GM08714 (cell line): ENCODE data around the gene TOE1.

Experiments used
- H3K4me3 ChIP-seq: fragments of 200-500 bp; sonication (Bioruptor generic); 2 replicates; pipeline ENCODE4 v1.5.1; 2014; ENCODE audit warnings: mild to moderate bottlenecking, low read length, inconsistent platforms
- ZNF274 ChIP-seq: IDR thresholded peaks from 2 replicates; pipeline ENCODE4 v1.6.1; 2012; ENCODE audit warnings: mild to moderate bottlenecking, low read depth, low read length

TOE1 gene

DNA sequence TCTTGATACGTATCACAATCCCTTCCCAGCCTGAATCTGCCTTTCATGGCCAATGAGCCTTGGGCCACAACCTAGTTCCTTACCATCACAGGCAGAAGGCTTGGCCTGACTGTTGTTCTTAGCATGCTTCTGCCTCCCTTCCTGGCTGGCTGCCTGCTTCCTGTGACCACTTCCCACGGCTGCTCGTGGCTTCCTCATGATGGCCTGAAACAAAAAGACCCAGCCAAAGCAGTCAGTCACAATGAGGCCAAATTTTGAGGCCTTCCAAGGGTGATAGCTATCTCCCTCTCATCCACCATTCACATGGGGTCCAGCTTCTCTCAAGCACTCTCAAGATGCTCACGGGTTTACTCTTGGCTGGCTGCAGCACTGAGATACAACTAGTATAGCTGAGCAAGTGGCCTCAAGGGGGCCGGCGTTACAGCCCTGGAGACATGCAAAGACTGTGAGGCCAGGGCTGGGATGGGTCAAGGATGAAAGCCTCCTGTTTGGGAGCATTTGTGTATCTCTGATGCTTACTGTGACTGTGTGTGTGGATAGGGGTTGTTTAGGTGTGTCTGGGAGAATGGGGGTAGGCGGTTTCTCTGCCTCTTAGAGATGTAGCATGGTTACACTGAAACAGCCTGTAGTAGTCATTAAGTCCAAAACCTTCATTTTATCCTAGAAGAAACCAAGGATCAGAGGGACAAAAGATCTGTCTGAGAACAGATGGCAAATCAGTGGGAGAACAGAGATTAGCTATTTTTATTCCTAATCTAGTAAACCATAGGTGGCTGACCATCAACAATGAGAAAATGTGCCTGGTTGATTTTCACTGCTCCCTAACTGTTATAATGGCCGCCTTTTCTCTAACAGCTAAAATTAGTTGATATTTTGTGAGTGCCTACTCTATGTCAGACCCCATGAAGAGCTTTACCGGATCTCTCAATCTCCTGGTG, 5.4 kb upstream of the TOE1 start:
- TF ChIP-seq ZNF274 = no peak

DNA sequence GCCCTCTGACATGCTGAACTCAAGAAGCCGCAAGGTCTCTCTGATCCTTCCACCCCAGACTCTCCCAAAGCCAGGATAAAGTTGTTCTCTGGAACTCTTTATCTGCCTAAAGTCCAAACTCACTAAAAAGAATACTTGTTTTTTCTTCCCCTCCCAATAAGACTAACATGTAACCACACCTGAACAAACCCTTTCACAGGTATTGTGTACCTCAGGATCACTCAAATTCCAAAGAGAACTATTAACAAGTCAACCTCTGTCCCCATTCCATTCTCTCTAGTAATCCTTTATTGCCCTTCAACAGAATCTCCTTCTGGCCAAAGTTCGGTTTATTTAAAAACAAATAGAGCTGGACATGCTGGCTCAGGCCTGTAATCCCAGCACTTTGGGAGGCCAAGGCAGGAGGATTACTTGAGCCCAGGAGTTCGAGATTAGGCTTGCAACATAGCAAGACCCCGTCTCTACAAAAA, 4.1 kb upstream of the TOE1 start:
- TF ChIP-seq ZNF274 = no peak

More for the DNA sequence above, 5.4 kb upstream of the TOE1 start:
- no peak overlapping the region for H3K4me3 ChIP-seq

DNA sequence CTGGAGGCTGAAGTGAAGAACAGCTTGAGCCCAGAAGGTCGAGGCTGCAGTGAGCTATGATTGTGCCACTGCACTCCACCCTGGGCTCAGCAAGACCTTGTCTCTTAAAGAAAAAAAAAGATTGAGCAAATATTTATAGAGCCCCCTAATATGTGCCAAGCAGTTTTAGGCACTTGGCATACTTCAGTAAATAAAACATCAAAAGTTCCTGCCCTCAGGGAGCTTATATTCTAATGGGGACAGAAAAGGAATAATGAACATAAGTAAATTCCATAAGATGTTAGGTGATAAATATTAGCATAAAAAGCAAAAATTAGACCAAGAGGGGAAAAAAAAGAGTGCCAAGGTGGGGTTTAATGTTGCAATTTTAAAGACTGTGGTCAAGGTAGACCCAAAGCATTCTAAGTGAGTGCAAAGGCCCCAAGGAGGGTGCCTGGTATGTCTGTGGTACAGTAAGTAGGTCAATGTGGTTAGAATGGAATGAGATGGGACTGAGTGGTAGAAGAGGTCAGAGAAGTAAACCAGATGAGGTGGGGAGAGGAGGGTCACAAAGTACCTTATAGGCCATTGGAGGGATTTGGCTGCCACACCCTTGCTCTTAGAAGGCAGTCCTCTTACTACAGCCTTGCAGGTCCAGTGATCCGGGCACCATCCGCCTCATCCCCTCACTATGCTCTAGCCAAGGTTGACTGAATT, 2.2 kb upstream of the TOE1 start:
- no peak for TF ChIP-seq ZNF274
- no peak overlapping the region for H3K4me3 ChIP-seq

More for the DNA sequence above, 4.1 kb upstream of the TOE1 start:
- no peak overlapping the region for H3K4me3 ChIP-seq

DNA sequence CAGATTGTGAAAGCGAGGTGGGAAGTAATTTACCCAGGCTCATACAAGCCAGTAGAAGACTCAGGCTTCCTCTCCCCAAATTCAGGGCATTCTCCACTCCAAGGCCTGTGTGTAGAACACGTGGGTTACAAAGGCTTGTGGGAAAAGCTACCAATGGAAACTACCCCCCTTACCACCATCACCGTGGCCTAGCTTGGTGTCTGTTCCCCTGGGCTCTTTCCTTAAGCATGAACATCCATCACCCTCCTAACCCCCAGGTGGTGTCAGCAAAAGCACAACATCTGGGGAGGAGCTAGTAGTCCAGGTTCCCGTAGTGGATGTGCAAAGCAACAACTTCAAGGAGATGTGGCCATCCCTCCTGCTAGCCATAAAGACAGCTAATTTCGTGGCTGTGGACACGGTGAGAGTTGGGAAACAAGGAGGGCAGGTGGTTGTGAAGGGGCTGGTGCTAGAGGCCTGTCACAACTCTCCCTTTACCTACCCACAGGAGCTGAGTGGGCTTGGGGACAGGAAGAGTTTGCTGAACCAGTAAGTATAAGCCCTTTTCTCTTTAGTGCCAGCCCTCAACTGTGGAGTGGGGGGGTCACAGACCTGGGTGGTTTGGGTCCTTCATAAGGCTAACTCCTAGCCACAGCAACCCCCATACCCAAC, 971 bp downstream of the TOE1 start:
- no peak for TF ChIP-seq ZNF274
- peak overlapping the region; percentile 96 for H3K4me3 ChIP-seq

DNA sequence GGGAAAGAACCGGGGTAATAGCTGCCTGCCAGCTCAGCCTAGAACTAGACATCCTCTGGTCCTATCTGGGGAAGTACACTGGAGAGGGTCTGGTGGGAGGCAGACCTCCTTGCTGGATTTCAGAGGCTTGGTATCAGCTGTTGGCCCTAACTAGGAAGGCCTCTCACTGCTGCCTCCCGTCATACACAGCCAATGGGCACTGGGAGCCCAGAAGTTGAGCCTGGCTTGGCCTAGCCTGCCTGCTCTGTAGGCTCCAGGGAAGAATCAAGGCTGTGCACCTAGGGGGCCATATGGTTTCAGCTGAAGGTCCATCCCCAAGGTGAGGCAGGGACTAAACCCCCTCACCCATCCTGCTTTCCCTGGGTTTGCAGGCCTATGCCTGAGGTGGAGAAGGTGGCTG, 4.5 kb downstream of the TOE1 start:
- TF ChIP-seq ZNF274 = no peak
- H3K4me3 ChIP-seq = no peak overlapping the region

DNA sequence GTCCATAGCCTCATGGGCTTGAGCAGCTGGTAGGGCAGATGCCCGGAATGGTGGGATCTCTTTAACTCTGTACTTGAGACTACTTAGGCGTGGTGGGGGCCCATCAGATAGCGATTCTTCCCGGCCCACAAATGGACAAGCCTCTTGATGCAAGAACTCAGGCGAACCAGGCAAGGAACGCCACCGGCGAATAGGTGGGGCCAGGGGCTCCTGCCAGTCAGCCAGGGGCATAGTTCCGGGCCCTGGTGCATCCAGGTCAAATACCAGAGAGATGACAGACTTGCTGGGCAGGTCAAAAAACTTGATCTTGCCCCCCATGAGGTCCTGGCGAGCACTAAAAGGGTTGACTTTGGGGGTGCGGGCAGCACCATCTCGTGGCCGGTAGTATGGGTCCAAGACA, 5.0 kb downstream of the TOE1 start:
- no peak for TF ChIP-seq ZNF274
- no peak overlapping the region for H3K4me3 ChIP-seq

DNA sequence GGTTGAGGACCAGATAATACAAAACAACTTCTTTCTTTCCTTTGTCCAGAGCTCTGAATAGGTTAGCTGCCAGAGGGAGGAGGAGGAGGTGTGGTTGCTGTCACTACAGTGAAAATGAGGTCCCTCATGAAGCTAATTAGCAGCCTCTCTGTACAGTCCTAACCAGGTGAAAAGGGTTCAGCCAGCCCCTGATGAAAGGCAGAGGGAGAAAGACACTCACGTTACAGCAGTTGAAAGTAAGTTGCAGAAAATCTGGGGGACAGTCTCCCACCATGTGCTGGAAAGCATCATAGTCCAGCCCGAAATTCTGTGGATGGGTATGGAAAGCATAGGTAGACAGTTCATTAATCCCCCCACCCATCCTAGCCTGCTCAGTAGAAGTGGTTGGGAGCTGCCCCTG, 6.5 kb downstream of the TOE1 start:
- TF ChIP-seq ZNF274 = no peak

DNA sequence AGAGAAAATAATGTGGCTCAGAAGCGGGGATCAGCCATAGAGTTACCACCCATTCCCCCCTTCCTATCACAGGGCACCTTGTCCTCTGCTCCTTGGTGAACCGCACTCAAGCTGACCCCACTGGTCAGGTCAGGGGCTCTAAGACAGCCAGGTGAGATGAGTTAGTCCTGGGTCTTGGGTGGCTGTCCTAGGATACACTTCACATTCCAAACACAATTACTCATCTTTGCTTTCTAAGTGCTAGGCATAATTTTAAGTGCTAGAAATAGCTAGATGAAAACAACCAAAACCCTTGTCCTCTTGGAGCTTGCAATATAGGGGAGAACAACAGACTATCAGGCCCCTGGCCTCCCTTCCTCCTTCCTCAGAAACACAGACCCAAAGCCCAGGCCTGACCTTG, 8.1 kb downstream of the TOE1 start:
- no peak for TF ChIP-seq ZNF274
- H3K4me3 ChIP-seq = no peak overlapping the region

More for the DNA sequence above, 6.5 kb downstream of the TOE1 start:
- H3K4me3 ChIP-seq = no peak overlapping the region

DNA sequence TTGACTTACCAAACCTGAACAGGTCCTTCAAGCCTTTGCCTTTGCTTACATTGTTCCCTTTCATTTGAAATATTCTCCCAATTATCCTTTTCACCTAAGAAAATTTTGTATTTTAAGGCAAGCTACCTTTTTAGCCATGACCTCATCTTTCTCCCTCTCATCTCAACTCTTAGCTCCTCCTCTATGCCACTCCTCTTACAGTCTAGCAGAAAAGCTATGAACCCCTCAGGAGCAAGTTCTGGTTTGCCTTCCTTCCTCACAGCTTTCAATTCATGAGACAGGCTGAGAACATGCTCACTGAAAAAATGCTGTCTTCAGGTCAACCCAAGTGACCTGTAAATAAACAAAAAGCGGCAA, 8.6 kb downstream of the TOE1 start:
- TF ChIP-seq ZNF274 = no peak
- no peak overlapping the region for H3K4me3 ChIP-seq

DNA sequence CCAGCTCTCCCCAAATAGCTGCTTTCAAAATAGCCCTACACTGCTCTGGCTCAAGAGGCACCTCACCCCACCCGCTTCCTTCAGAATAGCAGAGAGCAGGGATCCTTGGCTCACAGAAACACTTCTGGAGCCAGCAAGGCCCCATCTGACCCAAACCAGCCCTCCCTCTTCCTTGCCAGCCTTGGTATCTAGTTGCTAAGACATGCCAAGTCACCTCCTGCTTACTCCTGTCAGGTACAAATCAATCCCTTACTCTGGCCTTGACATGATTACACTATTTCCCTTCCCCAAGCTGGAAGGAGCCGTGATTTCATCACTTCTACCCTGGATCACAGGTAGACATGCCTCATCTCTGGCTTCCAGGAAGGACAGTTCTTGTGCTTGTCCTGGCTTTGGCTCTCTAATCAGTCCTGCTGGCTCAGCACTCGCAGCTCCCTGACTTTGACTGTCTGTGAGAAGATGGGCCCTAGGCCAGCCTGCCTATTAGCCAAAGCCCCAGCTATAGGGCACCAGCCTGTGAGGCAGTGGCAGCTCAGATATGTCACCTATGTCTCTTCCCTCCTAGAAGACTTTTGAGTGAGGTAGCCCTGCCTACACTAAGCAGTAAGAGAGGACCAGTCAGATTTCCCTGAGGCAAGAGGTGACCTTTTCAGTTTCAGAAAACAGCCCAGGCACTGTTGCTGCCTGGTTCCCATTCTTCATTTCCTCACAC, 9.2 kb downstream of the TOE1 start:
- no peak overlapping the region for H3K4me3 ChIP-seq
- no peak for TF ChIP-seq ZNF274

DNA sequence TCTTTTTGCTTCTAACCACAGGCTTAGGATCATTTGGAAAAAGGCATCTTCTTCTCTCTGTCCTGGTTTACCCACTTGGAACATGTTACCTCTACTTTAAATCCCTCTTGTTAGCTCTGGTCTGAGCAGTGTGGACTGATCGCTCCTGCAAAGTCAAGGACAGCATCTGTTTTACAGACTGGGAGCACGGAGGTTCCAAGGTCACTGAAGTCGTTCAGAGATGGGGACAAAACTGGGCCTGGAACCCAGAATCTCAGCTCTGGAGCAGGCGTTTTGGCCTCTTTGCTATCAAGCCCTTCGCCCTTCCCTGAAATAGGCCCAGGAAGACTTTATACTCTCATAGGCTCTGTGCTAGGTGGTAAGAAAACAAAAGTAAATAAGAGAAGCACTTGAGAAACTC, 11.5 kb downstream of the TOE1 start:
- H3K4me3 ChIP-seq = no peak overlapping the region
- TF ChIP-seq ZNF274 = no peak

DNA sequence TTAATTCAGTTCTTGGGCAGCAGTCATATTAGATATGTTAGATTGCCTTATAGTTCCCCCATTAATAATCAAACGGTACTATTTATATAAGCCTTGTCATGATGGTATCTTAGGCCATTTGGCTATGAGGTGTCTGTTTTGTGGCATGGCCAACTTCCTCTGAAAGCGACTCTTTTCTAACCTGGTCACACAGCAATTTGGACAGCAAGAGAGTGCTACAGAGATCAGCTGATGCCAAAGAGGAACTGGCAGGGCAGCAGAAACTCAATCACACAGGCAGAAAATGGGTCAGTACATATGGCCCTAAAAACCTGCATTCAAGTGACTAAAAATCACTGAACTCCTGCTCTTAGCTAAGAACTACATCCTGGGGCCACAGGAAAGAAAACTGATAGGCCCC, 13.7 kb downstream of the TOE1 start:
- no peak overlapping the region for H3K4me3 ChIP-seq
- TF ChIP-seq ZNF274 = no peak

DNA sequence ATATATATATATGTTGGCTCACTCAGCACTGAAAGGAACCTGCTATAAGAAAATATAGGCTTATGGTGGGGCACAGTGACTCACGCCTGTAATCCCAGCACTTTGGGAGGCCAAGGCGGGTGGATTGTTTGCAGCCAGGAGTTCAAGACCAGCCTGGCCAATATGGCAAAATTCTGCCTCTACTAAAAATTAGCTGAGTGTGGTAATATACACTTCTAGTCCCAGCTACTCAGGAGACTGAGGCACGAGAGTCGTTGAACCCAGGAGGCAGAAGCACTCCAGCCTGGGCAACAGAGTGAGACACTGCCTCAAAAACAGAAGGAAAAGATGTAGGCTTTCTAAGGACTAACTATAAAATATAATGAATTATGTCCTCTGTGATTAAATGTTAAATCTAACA, 14.9 kb downstream of the TOE1 start:
- TF ChIP-seq ZNF274 = no peak
- no peak overlapping the region for H3K4me3 ChIP-seq

DNA sequence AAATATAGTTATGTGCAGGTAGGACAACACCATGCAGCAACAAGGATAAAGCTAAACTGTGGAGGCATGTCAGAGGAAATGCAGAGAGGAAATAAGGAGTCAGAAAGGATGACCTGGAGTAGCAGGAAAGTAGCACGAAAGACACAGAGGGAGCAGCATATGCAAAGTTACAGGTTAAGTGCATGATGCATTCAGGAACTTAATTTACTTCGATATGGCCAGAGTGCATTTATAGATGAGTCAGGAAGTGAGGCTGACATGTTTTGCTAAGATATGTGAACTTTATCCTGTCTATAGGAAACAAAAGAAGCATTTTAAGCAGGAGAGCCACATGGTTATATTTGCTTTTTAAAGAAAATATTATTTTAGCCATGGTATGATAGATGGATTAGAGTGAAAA, 15.7 kb downstream of the TOE1 start:
- no peak for TF ChIP-seq ZNF274

More for the DNA sequence above, 15.7 kb downstream of the TOE1 start:
- no peak overlapping the region for H3K4me3 ChIP-seq
